ENCODE measurements around the gene LGALS7.
"Not testable (repeated sequence)": the region's sequence is repeated elsewhere in the genome, so short reads cannot be mapped to it uniquely, and the experiment has no call there.

Gene LGALS7

DNA sequence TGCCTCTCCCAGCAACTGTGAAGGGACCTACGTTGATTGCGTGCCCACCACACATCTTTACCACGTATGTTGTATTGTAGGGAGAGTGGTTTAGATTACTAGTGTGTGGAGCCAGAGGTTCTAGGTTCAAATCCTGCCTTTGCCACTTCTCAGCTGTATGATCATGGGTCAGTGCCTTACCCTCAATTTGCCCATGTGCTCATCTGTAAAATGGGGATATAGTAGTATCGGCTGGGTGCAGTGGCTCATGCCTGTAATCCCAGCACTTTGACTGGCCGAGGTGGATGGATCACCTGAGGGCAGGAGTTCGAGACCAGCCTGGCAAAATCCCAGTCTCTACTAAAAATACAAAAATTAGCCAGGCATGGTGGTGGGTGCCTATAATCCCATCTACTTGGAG, 40.0 kb upstream of the LGALS7 start:
- H3K4me3 ChIP-seq (ENCODE audit: low read depth, low read length), result no peak overlapping the region
- TF ChIP-seq, protein P1, sequence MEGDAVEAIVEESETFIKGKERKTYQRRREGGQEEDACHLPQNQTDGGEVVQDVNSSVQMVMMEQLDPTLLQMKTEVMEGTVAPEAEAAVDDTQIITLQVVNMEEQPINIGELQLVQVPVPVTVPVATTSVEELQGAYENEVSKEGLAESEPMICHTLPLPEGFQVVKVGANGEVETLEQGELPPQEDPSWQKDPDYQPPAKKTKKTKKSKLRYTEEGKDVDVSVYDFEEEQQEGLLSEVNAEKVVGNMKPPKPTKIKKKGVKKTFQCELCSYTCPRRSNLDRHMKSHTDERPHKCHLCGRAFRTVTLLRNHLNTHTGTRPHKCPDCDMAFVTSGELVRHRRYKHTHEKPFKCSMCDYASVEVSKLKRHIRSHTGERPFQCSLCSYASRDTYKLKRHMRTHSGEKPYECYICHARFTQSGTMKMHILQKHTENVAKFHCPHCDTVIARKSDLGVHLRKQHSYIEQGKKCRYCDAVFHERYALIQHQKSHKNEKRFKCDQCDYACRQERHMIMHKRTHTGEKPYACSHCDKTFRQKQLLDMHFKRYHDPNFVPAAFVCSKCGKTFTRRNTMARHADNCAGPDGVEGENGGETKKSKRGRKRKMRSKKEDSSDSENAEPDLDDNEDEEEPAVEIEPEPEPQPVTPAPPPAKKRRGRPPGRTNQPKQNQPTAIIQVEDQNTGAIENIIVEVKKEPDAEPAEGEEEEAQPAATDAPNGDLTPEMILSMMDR (IDR thresholded peaks at IDR 0.05; ENCODE audit: insufficient read depth, low read depth, low read length, missing control alignments), result no peak
- DNase-seq (ENCODE audit: low read depth), result no peak

DNA sequence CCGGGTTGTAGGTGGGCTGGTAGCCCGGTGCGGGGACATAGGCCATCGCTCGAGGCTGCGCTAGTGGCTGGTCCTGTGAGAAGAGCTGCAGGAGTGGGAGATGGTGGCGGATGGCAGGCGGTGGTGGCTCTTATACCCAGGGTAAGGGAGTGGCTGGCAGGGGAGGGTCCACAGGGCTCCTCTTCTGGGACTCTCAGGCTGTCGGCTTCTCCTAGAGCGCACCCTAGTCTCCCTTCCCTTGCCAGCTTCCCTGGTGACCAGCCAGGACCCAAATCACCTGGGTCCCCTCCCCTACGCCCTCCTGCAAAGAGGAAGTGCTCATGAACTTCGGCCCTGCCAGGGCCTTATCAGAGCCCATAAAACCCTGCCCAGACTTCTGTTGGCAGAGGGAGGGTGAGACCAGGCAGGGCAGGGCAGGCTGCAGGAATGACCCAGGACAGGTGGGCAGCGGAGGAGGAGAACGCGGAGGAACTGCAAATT, 39.6 kb upstream of the LGALS7 start, which contains the start of gene LGALS4:
TSS of gene LGALS4 (minus strand) at position 105 of the 480 bp plus-strand sequence. CDS start at position 46, 59 bp downstream.
- no peak within 1 kb of the TSS for H3K4me3 ChIP-seq (ENCODE audit: low read depth, low read length)
- TF ChIP-seq, protein P1 (IDR thresholded peaks at IDR 0.05; ENCODE audit: insufficient read depth, low read depth, low read length, missing control alignments), result no peak
- no peak for DNase-seq (ENCODE audit: low read depth)

DNA sequence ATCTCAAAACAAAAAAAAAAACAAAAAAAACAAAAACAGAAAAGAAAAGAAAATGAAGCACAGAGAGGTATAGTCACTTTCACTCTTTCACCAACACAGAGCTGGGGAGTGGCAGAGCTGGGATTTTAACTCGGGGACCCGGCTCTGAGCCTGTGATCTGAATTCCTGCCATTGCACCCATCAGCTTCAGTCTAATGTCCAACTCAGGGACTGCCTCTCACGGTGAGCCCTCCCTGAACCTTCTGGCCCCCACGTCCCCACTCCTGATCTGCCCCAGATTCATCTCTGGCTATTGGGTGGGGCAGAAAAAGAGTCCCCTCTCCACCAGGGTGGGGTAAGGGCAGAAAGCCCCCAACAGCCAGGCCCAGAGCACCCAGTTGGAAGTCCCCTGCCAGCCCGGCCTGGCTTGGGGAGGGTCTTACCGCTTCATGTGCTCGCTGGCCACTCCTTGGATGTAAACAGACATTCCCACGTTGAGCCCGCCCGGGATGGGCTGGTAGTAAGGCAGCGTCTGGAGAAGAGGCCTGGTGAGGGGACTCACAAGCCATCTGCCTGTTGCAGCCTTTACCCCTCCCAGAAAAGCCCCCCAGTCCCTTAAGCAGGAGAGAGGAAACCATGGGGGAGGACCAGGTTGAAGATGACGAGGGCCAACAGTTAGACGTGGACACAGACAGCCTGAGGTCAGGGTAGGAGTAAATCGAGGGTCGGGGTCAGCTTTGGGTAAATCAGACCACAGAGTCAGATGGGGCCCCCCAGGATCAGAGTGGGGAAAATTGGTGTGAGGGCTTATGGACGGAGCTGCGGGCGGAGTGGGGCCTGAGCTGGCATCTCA, 38.9 kb upstream of the LGALS7 start:
- TF ChIP-seq, protein P1 (IDR thresholded peaks at IDR 0.05; ENCODE audit: insufficient read depth, low read depth, low read length, missing control alignments), result no peak
- H3K4me3 ChIP-seq (ENCODE audit: low read depth, low read length), result no peak overlapping the region
- DNase-seq (ENCODE audit: low read depth), result no peak

DNA sequence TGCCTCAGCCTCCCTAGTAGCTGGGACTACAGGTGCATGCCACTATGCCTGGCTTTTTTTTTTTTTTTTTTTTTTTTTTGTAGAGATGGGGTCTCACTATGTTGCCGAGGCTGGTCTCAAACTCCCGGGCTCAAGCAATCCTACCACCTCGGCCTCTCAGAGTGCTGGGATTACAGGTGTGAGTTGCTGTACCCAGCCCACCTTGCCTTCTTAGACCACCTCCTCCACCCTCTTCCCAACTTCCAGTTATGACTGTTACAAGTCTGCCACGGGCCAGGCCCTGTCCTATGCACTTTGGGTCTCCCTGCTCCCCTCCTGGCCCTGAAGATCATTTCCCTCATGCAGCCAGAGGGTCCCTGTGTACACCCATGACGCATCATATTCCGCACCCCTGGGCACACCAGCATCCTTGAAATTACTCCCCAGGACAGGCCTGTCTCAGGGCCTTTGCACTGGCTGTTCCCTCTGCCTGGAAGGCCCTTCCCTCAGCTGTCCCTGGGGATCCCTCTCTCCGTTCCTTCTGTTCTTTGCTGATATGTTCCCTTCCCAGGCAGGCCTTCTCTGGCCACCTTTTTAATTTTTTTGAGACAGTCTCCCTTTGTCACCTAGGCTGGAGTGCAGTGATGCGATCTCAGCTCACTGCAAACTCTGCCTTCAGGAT, 36.4 kb upstream of the LGALS7 start:
- no peak overlapping the region for H3K4me3 ChIP-seq (ENCODE audit: low read depth, low read length)
- no peak for DNase-seq (ENCODE audit: low read depth)
- TF ChIP-seq, protein P1 (IDR thresholded peaks at IDR 0.05; ENCODE audit: insufficient read depth, low read depth, low read length, missing control alignments), result no peak

DNA sequence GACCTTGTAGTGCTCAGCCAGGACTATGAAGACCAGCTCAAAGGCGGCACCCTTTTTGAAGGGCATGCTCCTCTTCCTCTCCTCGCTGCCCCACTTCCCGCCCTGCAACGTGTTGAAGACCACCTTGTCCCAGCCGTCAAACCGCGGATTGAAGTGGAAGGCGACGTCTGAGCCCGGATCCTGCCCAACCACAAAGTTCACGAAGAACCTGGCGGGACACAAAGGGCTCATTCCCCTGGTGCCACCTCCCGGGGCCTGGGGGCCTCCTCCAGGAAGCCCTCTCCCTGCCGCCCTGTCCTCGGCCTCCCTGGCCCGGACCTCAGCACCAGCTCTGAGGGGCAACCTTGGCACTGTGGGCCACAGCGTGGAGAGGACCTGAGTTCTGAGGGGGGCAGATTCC, 35.4 kb upstream of the LGALS7 start:
- no peak for DNase-seq (ENCODE audit: low read depth)
- no peak overlapping the region for H3K4me3 ChIP-seq (ENCODE audit: low read depth, low read length)
- TF ChIP-seq, protein P1 (IDR thresholded peaks at IDR 0.05; ENCODE audit: insufficient read depth, low read depth, low read length, missing control alignments), result no peak

DNA sequence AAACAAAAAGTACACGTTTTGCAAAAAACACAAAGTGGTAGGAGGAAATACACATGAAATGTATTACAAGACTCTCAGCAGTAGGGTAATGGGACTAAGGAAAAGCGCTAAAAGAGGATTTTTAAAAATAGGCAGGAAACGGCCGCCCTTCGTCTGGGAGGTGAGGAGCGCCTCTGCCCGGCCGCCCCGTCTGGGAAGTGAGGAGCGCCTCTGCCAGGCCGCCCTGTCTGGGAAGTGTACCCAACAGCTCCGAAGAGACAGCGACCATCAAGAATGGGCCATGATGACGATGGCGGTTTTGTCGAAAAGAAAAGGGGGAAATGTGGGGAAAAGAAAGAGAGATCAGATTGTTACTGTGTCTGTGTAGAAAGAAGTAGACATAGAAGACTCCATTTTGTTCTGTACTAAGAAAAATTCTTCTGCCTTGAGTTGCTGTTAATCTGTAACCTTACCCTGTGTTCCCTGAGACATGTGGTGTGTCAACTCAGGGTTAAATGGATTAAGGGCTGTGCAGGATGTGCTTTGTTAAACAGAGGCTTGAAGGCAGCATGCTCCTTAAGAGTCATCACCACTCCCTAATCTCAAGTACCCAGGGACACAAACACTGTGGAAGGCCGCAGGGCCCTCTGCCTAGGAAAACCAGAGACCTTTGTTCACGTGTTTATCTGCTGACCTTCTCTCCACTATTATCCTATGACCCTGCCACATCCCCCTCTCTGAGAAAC, 34.2 kb upstream of the LGALS7 start:
- not testable (repeated sequence) for DNase-seq (ENCODE audit: low read depth); H3K4me3 ChIP-seq (ENCODE audit: low read depth, low read length)

DNA sequence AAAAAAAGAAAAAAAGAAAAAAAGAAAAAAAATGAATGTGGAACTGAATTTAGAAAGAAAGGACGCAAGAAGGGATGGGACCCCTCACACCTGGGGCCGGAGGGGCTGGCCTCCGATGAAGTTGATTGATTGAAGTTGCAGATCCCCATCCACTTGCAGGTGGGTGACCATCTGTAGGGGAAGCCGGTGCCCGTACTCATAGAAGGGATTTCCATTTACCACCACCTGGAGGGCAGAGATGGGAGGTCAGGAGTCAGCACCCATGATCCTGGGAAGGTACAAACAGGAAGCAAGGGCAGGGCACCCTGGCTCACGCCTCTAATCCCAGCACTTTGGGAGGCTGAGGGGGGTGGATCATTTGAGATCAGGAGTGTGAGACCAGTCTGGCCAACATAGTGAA, 33.1 kb upstream of the LGALS7 start:
- DNase-seq (ENCODE audit: low read depth), result no peak
- TF ChIP-seq, protein P1 (IDR thresholded peaks at IDR 0.05; ENCODE audit: insufficient read depth, low read depth, low read length, missing control alignments), result no peak

More for the DNA sequence above, 33.1 kb upstream of the LGALS7 start:
- H3K4me3 ChIP-seq (ENCODE audit: low read depth, low read length), result no peak overlapping the region

Data from GM12865 (cell line).